Sigmoid colon (tissue), 7 donors: ENCODE results near the gene BOD1L1. TPM values are rescaled to one million over a fixed set of nuclear protein-coding genes. Genes with fewer than 3 reads are reported as not detected.

ENCODE experiments used
- DNase-seq: peaks from one replicate; pipeline ENCODE4 v3.0.0-alpha.2; 2019
- H3K27ac ChIP-seq, 4 donors: fragments of 200-600 bp; sonication (generic); one replicate each; pipeline ENCODE4 v1.5.1; 2016 to 2019; ENCODE audit warnings: mild to moderate bottlenecking in 1 of 4
- H3K27me3 ChIP-seq, 3 donors: fragments of 200-600 bp; sonication (generic); one replicate each; pipeline ENCODE4 v1.5.1; 2019; ENCODE audit warnings: mild to moderate bottlenecking in 1 of 3
- H3K36me3 ChIP-seq, 4 donors: fragments of 200-600 bp; sonication (generic); one replicate each; pipeline ENCODE4 v1.5.1; 2016 to 2019
- H3K4me1 ChIP-seq, 4 donors: fragments of 200-600 bp; sonication (generic); one replicate each; pipeline ENCODE4 v1.5.1; 2017 to 2019
- H3K4me3 ChIP-seq, 4 donors: fragments of 200-600 bp; sonication (generic); one replicate each; pipeline ENCODE4 v1.5.1; 2017 to 2019; ENCODE audit warnings: mild to moderate bottlenecking in 2 of 4, moderate library complexity in 1 of 4
- H3K9me3 ChIP-seq, 4 donors: fragments of 200-600 bp in 3 of 4; sonication (generic) in 3 of 4; one replicate each; pipeline versions ENCODE4 v1.5.1 to v1.6.1; 2013 to 2019
- EP300 ChIP-seq, 4 donors: sonication (generic); formaldehyde crosslinking; IDR thresholded peaks; one replicate each; pipeline ENCODE4 v1.6.1; 2017; ENCODE audit warnings: antibody characterized with exemption in 4 of 4
- POLR2A ChIP-seq, 2 donors: fragments of 450-650 bp; IDR thresholded peaks; one replicate each; pipeline ENCODE4 v1.6.1; 2016; ENCODE audit warnings: antibody characterized with exemption in 2 of 2, mild to moderate bottlenecking in 2 of 2, moderate library complexity in 2 of 2
- POLR2AphosphoS5 ChIP-seq, 4 donors: sonication (generic); formaldehyde crosslinking; IDR thresholded peaks; one replicate each; pipeline ENCODE4 v1.6.1; 2017; ENCODE audit warnings: antibody characterized with exemption in 4 of 4
- WGBS, 2 donors: extraction: QIAGEN DNeasy Blood & Tissue Kit; methylation state at CpG; one replicate each; pipeline ENCODE4 v1.1.7; 2013; 5-methylcytosine and 5-hydroxymethylcytosine counted together
- intact Hi-C: fragments of 100-400 bp; cut with DNase I; formaldehyde crosslinking; loops from one replicate; pipeline ENCODE4 v1.15.1; 2023
- polyA plus RNA-seq, 3 donors: library from polyadenylated mRNA; stranded (reverse); fragments of 200-250 nt; gene quantifications; one replicate each; pipeline ENCODE4 v1.2.3, GENCODE V29; 2013
- total RNA-seq, 4 donors: library from RNA; depleted of rRNA; stranded (reverse); fragments of >200 nt; gene quantifications; one replicate each; pipeline ENCODE4 v1.1.0, GENCODE V29; 2016
- TF ChIP-seq, protein P1 (sequence below), 4 experiments: fragments of 450-650 bp in 3 of 4; fragments of 200-600 bp in 1 of 4; IDR thresholded peaks; one replicate each; pipeline ENCODE4 v1.5.1; 2016 to 2019; ENCODE audit warnings: antibody characterized with exemption in 4 of 4, mild to moderate bottlenecking in 3 of 4, moderate library complexity in 2 of 4
- donor health status: healthy with polysubstance abuse.
- donor health status: Bipolar disorder and iron deficiency.
- donor health status: healthy.

Gene BOD1L1
- total and polyA plus RNA-seq, 7 donors, result 8.3 to 46.0 (median 34.3) TPM

- 19 to 22% methylated on average over 37 of the region's 37 CpGs for WGBS, 2 donors
- Histone ChIP-seq H3K9me3 (peaks cover 4 to 7% (median 4%) of the 10 kb centered on the region in 4 donors), H3K36me3 (no peaks in the 10 kb centered on the region), H3K27me3 (peaks cover 16 to 71% (median 34%) of the 10 kb centered on the region in 3 donors), H3K4me1 (peaks cover 0 to 14% (median 9%) of the 10 kb centered on the region in 4 donors), H3K4me3 (no peak overlapping the region), H3K27ac (no peak overlapping the region)
- no peak for TF ChIP-seq POLR2A (IDR thresholded peaks at IDR 0.05)
- no peak for TF ChIP-seq EP300 (IDR thresholded peaks at IDR 0.05)
- TF ChIP-seq, protein P1, sequence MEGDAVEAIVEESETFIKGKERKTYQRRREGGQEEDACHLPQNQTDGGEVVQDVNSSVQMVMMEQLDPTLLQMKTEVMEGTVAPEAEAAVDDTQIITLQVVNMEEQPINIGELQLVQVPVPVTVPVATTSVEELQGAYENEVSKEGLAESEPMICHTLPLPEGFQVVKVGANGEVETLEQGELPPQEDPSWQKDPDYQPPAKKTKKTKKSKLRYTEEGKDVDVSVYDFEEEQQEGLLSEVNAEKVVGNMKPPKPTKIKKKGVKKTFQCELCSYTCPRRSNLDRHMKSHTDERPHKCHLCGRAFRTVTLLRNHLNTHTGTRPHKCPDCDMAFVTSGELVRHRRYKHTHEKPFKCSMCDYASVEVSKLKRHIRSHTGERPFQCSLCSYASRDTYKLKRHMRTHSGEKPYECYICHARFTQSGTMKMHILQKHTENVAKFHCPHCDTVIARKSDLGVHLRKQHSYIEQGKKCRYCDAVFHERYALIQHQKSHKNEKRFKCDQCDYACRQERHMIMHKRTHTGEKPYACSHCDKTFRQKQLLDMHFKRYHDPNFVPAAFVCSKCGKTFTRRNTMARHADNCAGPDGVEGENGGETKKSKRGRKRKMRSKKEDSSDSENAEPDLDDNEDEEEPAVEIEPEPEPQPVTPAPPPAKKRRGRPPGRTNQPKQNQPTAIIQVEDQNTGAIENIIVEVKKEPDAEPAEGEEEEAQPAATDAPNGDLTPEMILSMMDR (IDR thresholded peaks at IDR 0.05), result no peak
- no peak for TF ChIP-seq POLR2AphosphoS5 (IDR thresholded peaks at IDR 0.05)
- DNase-seq, result peak; percentile 48
- intact Hi-C loops, result no loop called here
These were observed 98.2 kb downstream of the BOD1L1 start for GRCh38 chr4:13529128-13529919.

- Histone ChIP-seq H3K4me1 (peaks cover 0 to 14% (median 9%) of the 10 kb centered on the region in 4 donors), H3K9me3 (peaks cover 5 to 13% (median 8%) of the 10 kb centered on the region in 4 donors), H3K36me3 (no peaks in the 10 kb centered on the region), H3K4me3 (no peak overlapping the region), H3K27ac (no peak overlapping the region), H3K27me3 (peaks cover 20 to 71% (median 39%) of the 10 kb centered on the region in 3 donors)
- TF ChIP-seq, protein P1 (IDR thresholded peaks at IDR 0.05), result no peak
- TF ChIP-seq EP300 (IDR thresholded peaks at IDR 0.05) (no peak), POLR2AphosphoS5 (IDR thresholded peaks at IDR 0.05) (no peak), POLR2A (IDR thresholded peaks at IDR 0.05) (no peak)
- intact Hi-C loops, result no loop called here
- no peak for DNase-seq
- WGBS, 2 donors, result 8 to 10% methylated on average over 5 of the region's 5 CpGs
These were observed 98.8 kb downstream of the BOD1L1 start for GRCh38 chr4:13528821-13529127.

DNA sequence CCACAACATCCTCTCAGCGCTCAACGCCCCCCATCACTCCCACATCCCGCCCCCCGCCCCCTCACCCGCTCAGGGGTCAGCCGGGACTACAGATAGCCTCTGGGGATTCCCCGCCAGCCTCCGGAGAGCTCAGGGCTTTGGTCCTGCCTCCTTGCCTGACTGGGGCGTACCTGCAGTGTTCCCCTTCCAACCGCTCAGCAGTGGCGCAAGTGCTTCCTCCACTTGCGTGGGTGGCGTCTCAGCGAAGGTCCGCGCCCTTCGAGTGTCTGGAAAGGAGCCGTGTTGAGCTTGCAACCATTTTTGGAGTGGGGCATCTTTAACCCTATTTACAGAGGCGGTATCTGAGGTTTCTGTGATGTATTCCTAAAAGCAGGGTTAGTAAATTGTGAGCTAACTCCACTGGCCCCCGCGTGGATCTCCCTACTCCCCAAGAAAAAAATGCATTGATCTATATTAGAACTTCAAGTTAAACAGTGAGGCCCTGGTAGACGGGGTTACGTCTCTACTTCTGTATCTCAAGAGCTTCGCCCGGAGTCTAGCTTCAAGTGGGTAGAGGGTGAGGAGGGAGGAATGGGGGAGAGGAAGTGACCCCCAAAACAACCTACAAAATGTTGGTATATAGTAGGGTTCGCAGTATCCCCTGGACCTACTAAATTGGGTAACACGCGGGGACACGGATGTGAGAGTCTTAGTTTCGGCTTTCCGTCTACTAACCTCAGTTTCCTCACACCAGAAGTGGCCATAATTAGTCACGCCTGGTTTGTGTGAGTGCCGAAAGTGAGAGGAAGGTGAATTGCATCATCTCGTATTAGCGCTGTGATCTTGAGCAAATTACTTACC, 99.3 kb downstream of the BOD1L1 start:
- TF ChIP-seq POLR2A (IDR thresholded peaks at IDR 0.05), result no peak
- H3K36me3 ChIP-seq, result no peaks in the 10 kb centered on the region
- H3K4me1 ChIP-seq, result peaks cover 0 to 14% (median 9%) of the 10 kb centered on the region in 4 donors
- peak; percentile 68 for DNase-seq
- intact Hi-C loops, result no loop called here
- peaks cover 23 to 74% (median 45%) of the 10 kb centered on the region in 3 donors for H3K27me3 ChIP-seq
- peak overlapping the region in 2 of 4 donors; percentile 22 to 27 for H3K4me3 ChIP-seq
- peaks cover 5 to 18% (median 10%) of the 10 kb centered on the region in 4 donors for H3K9me3 ChIP-seq
- no peak overlapping the region for H3K27ac ChIP-seq
- WGBS, 2 donors, result 5 to 11% methylated on average over 35 of the region's 35 CpGs

DNA sequence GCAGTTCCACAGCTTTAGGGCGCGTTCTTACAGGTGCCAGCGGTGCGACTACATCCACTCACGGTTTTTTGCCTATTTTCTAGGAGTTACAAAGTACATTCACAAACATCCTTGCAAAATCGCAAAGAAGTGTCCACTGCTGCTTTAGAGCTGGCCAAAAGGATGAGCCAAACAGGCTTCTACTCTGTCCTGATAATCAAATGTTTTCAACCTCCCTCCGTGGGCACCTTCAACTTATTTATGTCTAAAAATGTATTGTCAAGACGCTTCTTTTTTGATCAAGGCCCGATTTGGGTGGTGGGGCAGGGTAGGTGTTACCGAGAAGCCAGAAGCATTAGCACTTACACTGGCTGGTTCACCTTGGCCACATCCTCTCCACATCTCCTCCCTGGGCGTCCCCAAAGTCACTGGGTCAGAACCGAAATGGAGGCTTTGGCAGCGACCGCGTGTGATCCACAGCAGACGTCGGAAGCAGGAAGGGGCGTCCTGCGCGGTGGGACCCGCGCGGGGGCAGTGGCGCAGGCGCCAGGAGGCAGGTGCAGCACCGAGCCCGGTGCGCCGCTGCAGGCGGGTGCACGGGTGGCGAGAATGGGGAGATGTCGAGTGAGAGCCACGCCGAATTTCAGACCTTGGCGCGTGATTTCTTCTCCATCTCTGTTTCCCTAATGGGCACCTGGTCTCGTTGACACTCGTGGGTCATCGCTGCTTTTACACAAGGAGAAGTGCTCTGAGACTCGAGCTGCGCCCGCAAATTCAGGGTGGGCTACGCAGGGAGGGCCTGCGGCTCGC, 100.1 kb downstream of the BOD1L1 start:
- Histone ChIP-seq H3K27me3 (peaks cover 23 to 82% (median 48%) of the 10 kb centered on the region in 3 donors), H3K27ac (no peak overlapping the region), H3K36me3 (no peaks in the 10 kb centered on the region), H3K4me1 (peaks cover 0 to 14% (median 9%) of the 10 kb centered on the region in 4 donors), H3K4me3 (peak overlapping the region in 2 of 4 donors; percentile 22 to 27), H3K9me3 (peaks cover 5 to 19% (median 10%) of the 10 kb centered on the region in 4 donors)
- intact Hi-C loops, result no loop called here
- TF ChIP-seq POLR2A (IDR thresholded peaks at IDR 0.05), result no peak
- TF ChIP-seq, protein P1 (IDR thresholded peaks at IDR 0.05), result no peak
- TF ChIP-seq EP300 (IDR thresholded peaks at IDR 0.05), result no peak
- no peak for TF ChIP-seq POLR2AphosphoS5 (IDR thresholded peaks at IDR 0.05)
- 7 to 11% methylated on average over 46 of the region's 46 CpGs for WGBS, 2 donors
- peak; percentile 54 for DNase-seq
